ENCODE data around the gene TFF3. TPM values are rescaled to one million over a fixed set of nuclear protein-coding genes. Genes with fewer than 3 reads are reported as not detected.

TFF3 gene
- polyA plus RNA-seq, 1 experiment = not detected

GRCh38 chr21:42263591-42264131 is 51.5 kb downstream of the TFF3 start:
- Histone ChIP-seq H3K4me3 (ENCODE audit: low read depth, low read length) (no peak overlapping the region), H3K27me3 (ENCODE audit: control insufficient read depth, insufficient read depth, low read length) (no peaks in the 10 kb centered on the region; the same call in 1 of the 2 replicates), H3K36me3 (ENCODE audit: control insufficient read depth, insufficient read depth, low read length) (no peaks in the 10 kb centered on the region)
- no peak for TF ChIP-seq CTCF (IDR thresholded peaks at IDR 0.05; ENCODE audit: insufficient read depth, low read depth, low read length)
- POLR2A ChIA-PET = no interaction called here
- no peak for DNase-seq (ENCODE audit: low read depth)
- CTCF ChIA-PET = interaction anchor here (6.6 kb wide), 1 partner anchor 116 kb away, joined by 143 read pairs; no protein-coding TSS in a partner anchor

GRCh38 chr21:42262831-42263231 is 52.4 kb downstream of the TFF3 start:
- no peak overlapping the region for H3K4me3 ChIP-seq (ENCODE audit: low read depth, low read length)
- no peaks in the 10 kb centered on the region; the same call in 1 of the 2 replicates for H3K27me3 ChIP-seq (ENCODE audit: control insufficient read depth, insufficient read depth, low read length)
- CTCF ChIA-PET = interaction anchor here (1.7 to 6.6 kb wide), 2 partner anchors 10 to 115 kb away, joined by 6 to 143 read pairs; no protein-coding TSS in a partner anchor
- no peaks in the 10 kb centered on the region for H3K36me3 ChIP-seq (ENCODE audit: control insufficient read depth, insufficient read depth, low read length)
- POLR2A ChIA-PET = no interaction called here
- TF ChIP-seq CTCF (IDR thresholded peaks at IDR 0.05; ENCODE audit: insufficient read depth, low read depth, low read length) = no peak
- DNase-seq (ENCODE audit: low read depth) = no peak

- H3K4me3 ChIP-seq (ENCODE audit: low read depth, low read length) = no peak overlapping the region
- no peaks in the 10 kb centered on the region for H3K36me3 ChIP-seq (ENCODE audit: control insufficient read depth, insufficient read depth, low read length)
- H3K27me3 ChIP-seq (ENCODE audit: control insufficient read depth, insufficient read depth, low read length) = no peaks in the 10 kb centered on the region; the same call in none of the 2 replicates
- TF ChIP-seq CTCF (IDR thresholded peaks at IDR 0.05; ENCODE audit: insufficient read depth, low read depth, low read length) = no peak
- CTCF ChIA-PET = interaction anchor here (0.9 to 6.6 kb wide), 3 partner anchors 11 to 114 kb away, joined by 3 to 143 read pairs (median 6); no protein-coding TSS in a partner anchor
- POLR2A ChIA-PET = no interaction called here
- no peak for DNase-seq (ENCODE audit: low read depth)
Measured at GRCh38 chr21:42261829-42262200, 53.4 kb downstream of the TFF3 start.

Other genes starting within 250 kb of the TFF3 start
- 0.04 TPM in 1 of 2 replicates, not detected in the other for gene UMODL1, start 244.1 kb downstream of the TFF3 start, polyA plus RNA-seq (2011; rRNA removed)
- gene ABCG1, start 96.3 kb downstream of the TFF3 start, polyA plus RNA-seq (2011; rRNA removed) = 0.15 and 0.29 TPM in 2 replicates
- not detected in 2 replicates for gene TFF2, start 35.6 kb upstream of the TFF3 start, polyA plus RNA-seq (2011; rRNA removed)
- not detected in 2 replicates for gene TFF1, start 51.1 kb upstream of the TFF3 start, polyA plus RNA-seq (2011; rRNA removed)
- not detected in 2 replicates for gene TMPRSS3, start 80.6 kb upstream of the TFF3 start, polyA plus RNA-seq (2011; rRNA removed)
- not detected in 2 replicates for gene UBASH3A, start 88.5 kb upstream of the TFF3 start, polyA plus RNA-seq (2011; rRNA removed)
- 0.06 and 0.11 TPM in 2 replicates for gene RSPH1, start 180.8 kb upstream of the TFF3 start, polyA plus RNA-seq (2011; rRNA removed)
- 0.49 and 0.88 TPM in 2 replicates for gene SLC37A1, start 198.4 kb upstream of the TFF3 start, polyA plus RNA-seq (2011; rRNA removed)